ENCODE measurements around the gene BCDIN3D.

DNA sequence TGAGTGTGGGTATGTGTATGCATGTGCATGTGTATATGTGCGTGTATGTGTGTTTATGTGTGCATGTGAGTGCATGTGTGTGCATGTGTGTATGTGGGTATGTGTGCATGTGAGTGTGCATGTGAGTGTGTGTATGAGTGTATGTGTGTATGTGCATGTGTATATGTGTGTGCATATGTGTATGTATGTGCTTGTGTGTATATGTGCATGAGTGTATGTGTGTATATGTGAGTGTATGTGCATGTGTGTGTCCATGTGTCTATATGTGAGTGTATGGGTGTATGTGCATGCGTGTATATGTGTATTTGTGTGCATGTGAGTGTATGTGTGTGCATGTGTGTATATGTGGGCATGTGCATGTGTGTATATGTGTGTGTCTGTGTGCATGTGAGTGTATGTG is 35.1 kb upstream of the BCDIN3D start:
- TF ChIP-seq, protein P1, sequence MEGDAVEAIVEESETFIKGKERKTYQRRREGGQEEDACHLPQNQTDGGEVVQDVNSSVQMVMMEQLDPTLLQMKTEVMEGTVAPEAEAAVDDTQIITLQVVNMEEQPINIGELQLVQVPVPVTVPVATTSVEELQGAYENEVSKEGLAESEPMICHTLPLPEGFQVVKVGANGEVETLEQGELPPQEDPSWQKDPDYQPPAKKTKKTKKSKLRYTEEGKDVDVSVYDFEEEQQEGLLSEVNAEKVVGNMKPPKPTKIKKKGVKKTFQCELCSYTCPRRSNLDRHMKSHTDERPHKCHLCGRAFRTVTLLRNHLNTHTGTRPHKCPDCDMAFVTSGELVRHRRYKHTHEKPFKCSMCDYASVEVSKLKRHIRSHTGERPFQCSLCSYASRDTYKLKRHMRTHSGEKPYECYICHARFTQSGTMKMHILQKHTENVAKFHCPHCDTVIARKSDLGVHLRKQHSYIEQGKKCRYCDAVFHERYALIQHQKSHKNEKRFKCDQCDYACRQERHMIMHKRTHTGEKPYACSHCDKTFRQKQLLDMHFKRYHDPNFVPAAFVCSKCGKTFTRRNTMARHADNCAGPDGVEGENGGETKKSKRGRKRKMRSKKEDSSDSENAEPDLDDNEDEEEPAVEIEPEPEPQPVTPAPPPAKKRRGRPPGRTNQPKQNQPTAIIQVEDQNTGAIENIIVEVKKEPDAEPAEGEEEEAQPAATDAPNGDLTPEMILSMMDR (IDR thresholded peaks at IDR 0.05), result no peak
- TF ChIP-seq ZFX (IDR thresholded peaks at IDR 0.05; ENCODE audit: borderline replicate concordance), result no peak
